Thyroid gland (tissue), 4 donors: ENCODE data around the gene TRAK1. TPM values are rescaled to one million over a fixed set of nuclear protein-coding genes. Genes with fewer than 3 reads are reported as not detected.

Experiments used
- DNase-seq, 2 donors: peaks; one replicate each; pipeline ENCODE4 v3.0.0-alpha.2; 2019
- H3K27ac ChIP-seq, 3 donors: fragments of 200-600 bp; sonication (generic); 1 replicate in 2 of 3; 2 replicates in 1 of 3; pipeline ENCODE4 v1.5.1; 2016 to 2019; ENCODE audit warnings: mild to moderate bottlenecking in 1 of 3, moderate library complexity in 1 of 3
- H3K27me3 ChIP-seq: fragments of 200-600 bp; sonication (generic); one replicate; pipeline ENCODE4 v1.5.1; 2019
- H3K36me3 ChIP-seq, 2 donors: fragments of 200-600 bp; sonication (generic); one replicate each; pipeline ENCODE4 v1.5.1; 2016 to 2019
- H3K4me1 ChIP-seq, 2 donors: fragments of 200-600 bp; sonication (generic); one replicate each; pipeline ENCODE4 v1.5.1; 2017 to 2019
- H3K4me3 ChIP-seq, 3 donors: fragments of 200-600 bp; sonication (generic); replicated peaks in 1 of 3; 1 replicate in 2 of 3; 2 replicates in 1 of 3; pipeline ENCODE4 v1.5.1; 2016; ENCODE audit warnings: mild to moderate bottlenecking in 1 of 3
- H3K9me3 ChIP-seq: fragments of 200-600 bp; sonication (generic); one replicate; pipeline ENCODE4 v1.5.1; 2017
- CTCF ChIP-seq, 6 experiments: fragments of 200-600 bp in 3 of 6; fragments of 450-650 bp in 3 of 6; sonication (generic) in 3 of 6; IDR thresholded peaks; one replicate each; pipeline ENCODE4 v1.5.1; 2016 to 2019; ENCODE audit warnings: antibody characterized with exemption in 6 of 6, mild to moderate bottlenecking in 2 of 6, inconsistent platforms in 1 of 6, moderate library complexity in 1 of 6
- POLR2A ChIP-seq, 2 donors: fragments of 450-650 bp; IDR thresholded peaks; one replicate each; pipeline ENCODE4 v1.6.1; 2017; ENCODE audit warnings: antibody characterized with exemption in 2 of 2, mild to moderate bottlenecking in 2 of 2, moderate library complexity in 1 of 2
- WGBS, 2 donors: methylation state at CpG; one replicate each; pipeline ENCODE4 v1.1.5; 2017; 5-methylcytosine and 5-hydroxymethylcytosine counted together
- intact Hi-C: fragments of 100-400 bp; cut with DNase I; formaldehyde crosslinking; loops from one replicate; pipeline ENCODE4 v1.15.1; 2023
- total RNA-seq, 4 donors: library from RNA; depleted of rRNA; stranded (reverse); fragments of >200 nt; gene quantifications; one replicate each; pipeline ENCODE4 v1.2.3, GENCODE V29; 2016

Gene TRAK1
- total RNA-seq, 4 donors from 2014 or later: 46.1 to 87.8 (median 76.4) TPM

- no peaks in the 10 kb centered on the region for H3K27me3 ChIP-seq
- intact Hi-C loops: no loop called here
- H3K4me3 ChIP-seq: no peak overlapping the region
- TF ChIP-seq POLR2A (IDR thresholded peaks at IDR 0.05) (no peak), CTCF (IDR thresholded peaks at IDR 0.05) (no peak)
- H3K27ac ChIP-seq: no peak overlapping the region
- H3K36me3 ChIP-seq: peaks cover 58% of the 10 kb centered on the region in 2 donors
- H3K9me3 ChIP-seq: no peaks in the 10 kb centered on the region
- no peaks in the 10 kb centered on the region for H3K4me1 ChIP-seq
- WGBS, 2 donors: 74 to 80% methylated on average over 5 of the region's 5 CpGs
- peak in 1 of 2 donors; percentile 8 for DNase-seq
Measured at GRCh38 chr3:42195879-42196330, 104.7 kb downstream of the TRAK1 start.

- H3K27ac ChIP-seq: no peak overlapping the region
- intact Hi-C loops: no loop called here
- no peaks in the 10 kb centered on the region for H3K9me3 ChIP-seq
- H3K27me3 ChIP-seq: no peaks in the 10 kb centered on the region
- 98 to 100% methylated on average over 3 of the region's 3 CpGs for WGBS, 2 donors
- TF ChIP-seq CTCF (IDR thresholded peaks at IDR 0.05) (no peak), POLR2A (IDR thresholded peaks at IDR 0.05) (no peak)
- H3K36me3 ChIP-seq: peaks cover 74 to 77% of the 10 kb centered on the region in 2 donors
- no peak for DNase-seq
- H3K4me1 ChIP-seq: no peaks in the 10 kb centered on the region
- H3K4me3 ChIP-seq: no peak overlapping the region
Measured at GRCh38 chr3:42198709-42199108, 107.6 kb downstream of the TRAK1 start.

GRCh38 chr3:42202217-42202865 is 111.2 kb downstream of the TRAK1 start:
- DNase-seq: no peak
- no peaks in the 10 kb centered on the region for H3K27me3 ChIP-seq
- no peak overlapping the region for H3K27ac ChIP-seq
- intact Hi-C loops: no loop called here
- TF ChIP-seq CTCF (IDR thresholded peaks at IDR 0.05) (no peak), POLR2A (IDR thresholded peaks at IDR 0.05) (no peak)
- no peak overlapping the region for H3K4me3 ChIP-seq
- H3K9me3 ChIP-seq: no peaks in the 10 kb centered on the region
- peaks cover 55 to 60% of the 10 kb centered on the region in 2 donors for H3K36me3 ChIP-seq
- no peaks in the 10 kb centered on the region for H3K4me1 ChIP-seq
- WGBS, 2 donors: 92 to 93% methylated on average over 34 to 35 of the region's 35 CpGs

- H3K4me1 ChIP-seq: no peaks in the 10 kb centered on the region
- no peak overlapping the region for H3K27ac ChIP-seq
- H3K36me3 ChIP-seq: peaks cover 37 to 38% of the 10 kb centered on the region in 2 donors
- intact Hi-C loops: no loop called here
- TF ChIP-seq POLR2A (IDR thresholded peaks at IDR 0.05): no peak
- TF ChIP-seq CTCF (IDR thresholded peaks at IDR 0.05): no peak
- no peaks in the 10 kb centered on the region for H3K9me3 ChIP-seq
- H3K27me3 ChIP-seq: no peaks in the 10 kb centered on the region
- DNase-seq: no peak
- no peak overlapping the region for H3K4me3 ChIP-seq
- 95 to 96% methylated on average over 2 of the region's 2 CpGs for WGBS, 2 donors
Measured at GRCh38 chr3:42204867-42205599, 113.9 kb downstream of the TRAK1 start.
